ENCODE results near the gene ADGRA1.

Gene ADGRA1

DNA sequence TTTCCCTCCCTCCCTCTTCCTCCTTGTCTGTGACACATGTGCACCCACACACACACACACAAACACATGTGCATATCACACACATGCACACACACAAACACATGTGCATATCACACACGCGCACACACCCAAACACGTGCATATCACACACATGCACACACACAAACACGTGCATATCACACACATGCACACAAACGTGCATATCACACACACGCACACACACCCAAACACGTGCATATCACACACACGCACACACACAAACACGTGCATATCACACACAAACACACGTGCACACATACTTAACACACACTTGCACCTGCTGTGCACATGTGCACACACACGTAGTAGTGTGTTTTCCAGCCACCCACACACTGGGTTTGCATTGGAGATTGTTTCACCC lies 42.9 kb downstream of the ADGRA1 start:
- TF ChIP-seq, protein P1, sequence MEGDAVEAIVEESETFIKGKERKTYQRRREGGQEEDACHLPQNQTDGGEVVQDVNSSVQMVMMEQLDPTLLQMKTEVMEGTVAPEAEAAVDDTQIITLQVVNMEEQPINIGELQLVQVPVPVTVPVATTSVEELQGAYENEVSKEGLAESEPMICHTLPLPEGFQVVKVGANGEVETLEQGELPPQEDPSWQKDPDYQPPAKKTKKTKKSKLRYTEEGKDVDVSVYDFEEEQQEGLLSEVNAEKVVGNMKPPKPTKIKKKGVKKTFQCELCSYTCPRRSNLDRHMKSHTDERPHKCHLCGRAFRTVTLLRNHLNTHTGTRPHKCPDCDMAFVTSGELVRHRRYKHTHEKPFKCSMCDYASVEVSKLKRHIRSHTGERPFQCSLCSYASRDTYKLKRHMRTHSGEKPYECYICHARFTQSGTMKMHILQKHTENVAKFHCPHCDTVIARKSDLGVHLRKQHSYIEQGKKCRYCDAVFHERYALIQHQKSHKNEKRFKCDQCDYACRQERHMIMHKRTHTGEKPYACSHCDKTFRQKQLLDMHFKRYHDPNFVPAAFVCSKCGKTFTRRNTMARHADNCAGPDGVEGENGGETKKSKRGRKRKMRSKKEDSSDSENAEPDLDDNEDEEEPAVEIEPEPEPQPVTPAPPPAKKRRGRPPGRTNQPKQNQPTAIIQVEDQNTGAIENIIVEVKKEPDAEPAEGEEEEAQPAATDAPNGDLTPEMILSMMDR (IDR thresholded peaks at IDR 0.05; ENCODE audit: insufficient read depth, low read depth, low read length, missing control alignments), result no peak
- no peak for DNase-seq (ENCODE audit: low read depth)

DNA sequence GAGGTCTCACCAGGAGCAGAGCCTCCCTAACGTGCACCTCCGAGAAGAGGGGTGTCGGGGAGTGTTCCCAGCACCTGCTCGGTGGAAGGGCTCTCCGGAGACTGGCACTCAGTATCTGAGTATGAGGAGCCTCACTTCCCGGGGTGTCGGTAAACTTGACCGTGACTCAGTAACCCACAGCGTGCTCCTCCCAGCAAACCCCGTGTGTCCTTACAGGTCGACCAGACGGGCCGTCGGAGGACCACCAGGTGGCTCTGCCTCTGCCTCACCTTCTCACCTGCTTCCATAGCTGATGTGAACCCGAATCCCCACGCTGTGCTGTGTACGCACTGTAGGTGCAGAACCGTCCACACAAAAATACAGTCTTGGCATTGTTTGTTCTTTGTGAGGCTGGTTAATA lies 43.3 kb downstream of the ADGRA1 start:
- no peak overlapping the region for H3K4me3 ChIP-seq (ENCODE audit: low read depth, low read length)
- no peak for DNase-seq (ENCODE audit: low read depth)
- TF ChIP-seq, protein P1 (IDR thresholded peaks at IDR 0.05; ENCODE audit: insufficient read depth, low read depth, low read length, missing control alignments), result no peak

More for the DNA sequence above, 42.9 kb downstream of the ADGRA1 start:
- no peak overlapping the region for H3K4me3 ChIP-seq (ENCODE audit: low read depth, low read length)

DNA sequence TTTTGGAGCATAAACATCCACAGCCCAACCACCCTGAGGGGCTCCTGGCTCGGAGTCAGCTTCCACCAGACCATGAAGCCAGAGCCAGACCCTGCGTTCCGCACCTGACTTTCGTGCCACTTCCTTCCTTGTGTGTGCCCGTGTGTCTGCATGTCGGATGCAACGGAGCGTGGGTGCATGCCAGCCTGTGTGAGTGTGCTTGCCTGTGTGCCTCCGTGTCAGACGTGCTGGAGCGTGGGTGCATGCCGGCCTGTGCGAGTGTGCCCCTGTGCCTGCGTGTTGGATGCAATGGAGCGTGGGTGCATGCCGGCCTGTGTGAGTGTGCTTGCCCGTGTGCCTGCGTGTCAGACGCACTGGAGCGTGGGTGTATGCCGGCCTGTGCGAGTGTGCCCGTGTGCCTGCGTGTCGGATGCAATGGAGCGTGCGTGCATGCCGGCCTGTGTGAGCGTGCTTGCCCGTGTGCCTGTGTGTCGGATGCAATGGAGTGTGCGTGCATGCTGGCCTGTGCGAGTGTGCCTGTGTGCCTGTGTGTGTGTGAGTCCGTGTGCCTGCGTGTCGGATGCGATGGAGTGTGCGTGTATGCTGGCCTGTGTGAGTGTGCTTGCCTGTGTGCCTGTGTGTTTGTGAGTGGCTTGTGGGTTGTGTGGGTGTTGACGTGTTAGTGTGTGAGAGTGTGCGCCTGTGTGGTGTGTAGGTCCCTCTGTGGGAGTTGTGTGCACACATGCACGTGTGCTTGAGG lies 44.2 kb downstream of the ADGRA1 start:
- no peak for DNase-seq (ENCODE audit: low read depth)
- no peak overlapping the region for H3K4me3 ChIP-seq (ENCODE audit: low read depth, low read length)
- TF ChIP-seq, protein P1 (IDR thresholded peaks at IDR 0.05; ENCODE audit: insufficient read depth, low read depth, low read length, missing control alignments), result no peak

DNA sequence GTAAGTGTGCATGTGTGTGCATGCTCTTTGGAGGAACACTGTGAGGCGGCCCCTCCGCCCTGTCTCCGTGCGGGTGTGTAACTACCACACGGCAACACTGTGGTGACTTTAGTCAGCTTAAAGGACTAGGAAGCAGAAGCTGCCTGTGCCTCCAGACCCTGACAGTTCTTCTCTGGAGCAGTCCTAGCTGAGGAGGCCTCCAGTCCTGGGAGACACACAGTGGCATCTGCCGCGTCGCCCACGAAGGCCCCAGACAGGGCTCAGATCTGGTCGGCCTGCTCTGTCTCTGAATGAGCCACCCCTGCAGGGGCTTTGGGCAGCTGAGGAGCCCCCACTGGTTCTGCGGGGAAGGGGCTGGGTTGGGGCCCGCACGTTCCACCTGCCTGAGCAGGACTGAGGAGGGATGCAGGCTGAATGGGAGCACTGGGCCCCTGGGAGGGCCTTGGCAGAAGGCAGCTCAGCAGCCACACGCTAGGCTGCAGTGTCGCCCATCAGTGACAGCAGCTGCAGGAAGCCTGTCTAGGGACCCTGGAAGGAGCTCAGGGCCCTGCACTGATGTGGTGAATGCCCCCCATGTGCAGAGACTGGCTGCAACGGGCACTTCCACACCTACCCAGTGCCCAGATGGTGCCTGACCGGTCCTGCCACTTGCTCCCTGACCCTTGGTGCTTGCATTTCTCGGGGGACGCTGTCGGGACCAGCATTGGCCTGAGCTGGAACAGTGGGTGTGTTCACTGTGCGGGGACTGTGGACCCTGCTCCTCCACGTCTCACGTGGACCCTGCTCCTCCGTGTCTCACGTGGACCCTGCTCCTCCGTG lies 45.0 kb downstream of the ADGRA1 start:
- no peak for DNase-seq (ENCODE audit: low read depth)
- H3K4me3 ChIP-seq (ENCODE audit: low read depth, low read length), result no peak overlapping the region
- TF ChIP-seq, protein P1 (IDR thresholded peaks at IDR 0.05; ENCODE audit: insufficient read depth, low read depth, low read length, missing control alignments), result no peak

DNA sequence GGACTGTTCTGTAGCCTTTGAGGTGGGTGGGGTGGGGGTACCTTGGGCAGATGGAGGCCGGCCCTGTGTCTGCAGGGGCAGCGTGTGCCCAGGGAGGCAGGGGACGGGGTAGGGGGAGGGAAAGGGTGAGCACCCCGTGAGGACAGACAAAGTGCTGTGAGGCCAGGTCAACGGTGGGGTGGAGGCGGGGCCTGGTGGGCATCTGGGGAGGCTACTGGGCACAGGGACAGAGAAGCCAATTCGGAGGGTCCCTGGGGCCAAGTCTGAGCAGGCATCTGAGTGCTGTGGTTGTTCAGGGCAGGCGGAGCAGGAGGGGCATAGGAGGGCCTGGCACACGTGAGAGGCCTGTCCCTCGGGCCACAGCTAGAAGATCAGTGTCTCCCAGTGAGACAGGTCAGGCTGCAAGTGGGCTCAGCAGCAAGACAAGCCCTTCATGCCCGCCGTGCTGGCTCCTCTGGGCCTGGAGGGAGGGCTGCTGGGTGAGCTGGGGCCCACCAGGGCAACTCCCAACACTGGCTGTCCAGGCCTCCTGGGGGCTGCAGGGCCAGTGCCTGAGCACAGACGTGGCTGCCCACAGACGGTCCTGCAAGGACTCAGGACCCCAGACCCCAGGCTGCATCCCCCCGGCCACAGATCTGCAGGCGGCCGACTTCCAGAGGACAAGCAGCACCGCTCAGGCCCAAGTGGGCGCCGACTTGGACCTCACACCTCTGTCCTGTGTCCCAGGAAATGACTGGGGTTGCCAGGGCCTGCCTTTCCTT lies 45.9 kb downstream of the ADGRA1 start:
- TF ChIP-seq, protein P1 (IDR thresholded peaks at IDR 0.05; ENCODE audit: insufficient read depth, low read depth, low read length, missing control alignments), result no peak
- no peak for DNase-seq (ENCODE audit: low read depth)
- H3K4me3 ChIP-seq (ENCODE audit: low read depth, low read length), result no peak overlapping the region

DNA sequence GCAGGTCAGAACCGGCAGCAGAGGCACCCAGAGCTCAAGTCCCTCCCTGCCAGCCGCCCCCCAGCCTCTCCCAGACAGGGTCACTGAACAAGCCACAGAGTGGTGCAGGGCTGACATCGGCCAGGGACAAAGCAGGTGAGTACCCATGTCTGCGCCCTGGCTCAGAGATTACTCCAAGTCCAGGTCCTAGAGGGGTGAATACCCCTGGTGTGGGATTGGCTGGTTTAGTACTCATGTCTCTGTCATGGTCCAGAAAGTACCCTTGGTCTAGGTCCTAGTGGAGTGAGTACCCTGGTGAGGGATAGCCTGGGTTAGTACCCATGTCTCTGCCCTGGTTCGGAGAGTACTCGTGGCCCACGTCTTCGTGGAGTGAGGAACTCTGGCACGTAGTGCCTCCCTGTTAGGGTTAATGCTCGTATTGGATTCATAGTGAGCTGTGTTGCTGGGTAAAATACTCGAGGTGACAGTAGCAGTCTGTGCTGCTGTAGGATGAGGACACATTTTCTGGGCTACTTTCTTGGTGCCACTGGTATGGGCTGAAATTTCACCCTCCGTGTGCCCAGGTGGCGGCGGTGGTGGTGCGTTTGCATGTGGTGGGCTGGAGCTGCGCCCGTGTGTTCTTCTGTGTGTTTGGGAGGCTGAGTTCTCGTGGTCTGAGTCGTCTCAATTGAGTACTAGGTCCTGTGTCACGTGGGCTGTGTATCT lies 46.8 kb downstream of the ADGRA1 start:
- TF ChIP-seq, protein P1 (IDR thresholded peaks at IDR 0.05; ENCODE audit: insufficient read depth, low read depth, low read length, missing control alignments), result no peak
- no peak for DNase-seq (ENCODE audit: low read depth)
- H3K4me3 ChIP-seq (ENCODE audit: low read depth, low read length), result no peak overlapping the region
